A673 (cell line): ENCODE results near the gene LCP2. TPM values are rescaled to one million over a fixed set of nuclear protein-coding genes. Genes with fewer than 3 reads are reported as not detected.

Experiments
- BruUV-seq: library from RNA; stranded (reverse); fragments of 400-500 nt; replicated peaks from 2 replicates; lab custom pipeline; 2021; lab: Mats Ljungman, UMichigan
- CTCF ChIA-PET: fragments of 300-600 bp; sonication (Branson Sonifier 250); formaldehyde crosslinking; loops from one replicate; lab custom pipeline; 2022; ENCODE audit warnings: antibody characterized with exemption; lab: Charles Lee
- POLR2A ChIA-PET: fragments of 300-600 bp; sonication (Branson Sonifier 250); formaldehyde crosslinking; loops from one replicate; lab custom pipeline; 2022; ENCODE audit warnings: antibody characterized with exemption; ENCODE audit not compliant: low non-redundant PET; lab: Charles Lee
- DNase-seq: peaks from one replicate; pipeline ENCODE4 v3.0.0-alpha.2; 2015; ENCODE audit warnings: low spot score
- H3K27ac ChIP-seq: fragments of 200-600 bp; sonication (generic); 2 replicates; pipeline ENCODE4 v1.5.1; 2016; ENCODE audit warnings: mixed run types, low read depth, mild to moderate bottlenecking, mixed read lengths, antibody characterized with exemption, low read length; ENCODE audit not compliant: poor library complexity, severe bottlenecking
- H3K27me3 ChIP-seq: fragments of 200-600 bp; sonication (generic); replicated peaks from 2 replicates; pipeline ENCODE4 v1.6.1; 2017; ENCODE audit warnings: mixed run types, low read depth, mild to moderate bottlenecking, mixed read lengths, antibody characterized with exemption, low read length; ENCODE audit not compliant: insufficient read depth, poor library complexity
- H3K36me3 ChIP-seq: fragments of 200-600 bp; sonication (generic); 2 replicates; pipeline ENCODE4 v1.6.1; 2016; ENCODE audit warnings: mixed run types, mild to moderate bottlenecking, mixed read lengths, antibody characterized with exemption, low read length; ENCODE audit not compliant: insufficient read depth, poor library complexity, severe bottlenecking
- H3K4me1 ChIP-seq: fragments of 200-600 bp; sonication (generic); 2 replicates; pipeline ENCODE4 v1.6.1; 2017; ENCODE audit warnings: mixed run types, mild to moderate bottlenecking, mixed read lengths, antibody characterized with exemption, low read length; ENCODE audit not compliant: insufficient read depth, poor library complexity, severe bottlenecking
- H3K4me3 ChIP-seq: fragments of 200-600 bp; sonication (generic); 2 replicates; pipeline ENCODE4 v1.5.1; 2016; ENCODE audit warnings: low read depth, mixed run types, mild to moderate bottlenecking, mixed read lengths, low read length; ENCODE audit not compliant: poor library complexity, severe bottlenecking
- H3K9me3 ChIP-seq: fragments of 200-600 bp; sonication (generic); 2 replicates; pipeline ENCODE4 v1.6.1; 2016; ENCODE audit warnings: mixed run types, low read depth, mild to moderate bottlenecking, mixed read lengths, antibody characterized with exemption, low read length; ENCODE audit not compliant: poor library complexity, severe bottlenecking
- EZH2 ChIP-seq: fragments of 200-600 bp; sonication (generic); IDR thresholded peaks from 2 replicates; pipeline ENCODE4 v1.6.1; 2017; ENCODE audit warnings: borderline replicate concordance, low read depth, mild to moderate bottlenecking, mixed read lengths, antibody characterized with exemption, low read length; ENCODE audit not compliant: poor library complexity, severe bottlenecking
- intact Hi-C: fragments of 100-400 bp; cut with micrococcal nuclease; formaldehyde crosslinking; loops from one replicate; pipeline ENCODE4 v1.10.0; 2022; ENCODE audit not compliant: unreplicated experiment
- total RNA-seq: library from RNA; stranded (reverse); gene quantifications from 2 replicates; pipeline ENCODE4 v1.2.3, GENCODE V29; 2021
- TF ChIP-seq, protein P1 (sequence below): fragments of 300-800, 200-600 bp; sonication (generic); conservative IDR thresholded peaks from 2 replicates; pipeline ENCODE4 v1.5.1; 2017; ENCODE audit warnings: low read depth, mild to moderate bottlenecking, antibody characterized with exemption, low read length, moderate library complexity, mixed read lengths

LCP2 gene
- total RNA-seq, 1 experiment from 2014 or later, result not detected

DNA sequence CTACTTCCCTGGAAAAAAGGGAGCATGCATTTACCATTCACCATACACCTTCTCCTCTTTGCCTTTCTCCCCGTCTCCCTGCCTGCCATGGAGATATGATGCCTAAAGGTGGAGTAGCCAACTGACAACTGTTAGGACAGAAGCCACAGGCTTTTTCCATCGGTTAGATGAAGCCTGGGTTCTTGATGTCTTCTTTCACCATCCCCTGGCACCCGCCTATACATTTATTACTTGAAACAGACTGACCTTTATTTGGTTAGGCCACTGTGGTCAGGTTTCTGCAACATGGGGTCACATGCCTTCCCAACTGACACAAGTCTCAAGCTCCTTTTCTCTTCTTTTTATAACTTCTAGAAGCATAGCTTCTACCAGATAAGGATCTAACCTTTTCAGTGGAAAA is 7.1 kb downstream of the LCP2 start:
- Histone ChIP-seq H3K4me1 (no peaks in the 10 kb centered on the region), H3K36me3 (no peaks in the 10 kb centered on the region), H3K4me3 (no peak overlapping the region), H3K27ac (no peak overlapping the region), H3K27me3 (no peaks in the 10 kb centered on the region), H3K9me3 (no peaks in the 10 kb centered on the region)
- BruUV-seq, result no TSS peak
- intact Hi-C loops, result no loop called here
- DNase-seq, result no peak
- CTCF ChIA-PET, result no interaction called here
- POLR2A ChIA-PET, result no interaction called here
- no peak for TF ChIP-seq EZH2
- TF ChIP-seq, protein P1, sequence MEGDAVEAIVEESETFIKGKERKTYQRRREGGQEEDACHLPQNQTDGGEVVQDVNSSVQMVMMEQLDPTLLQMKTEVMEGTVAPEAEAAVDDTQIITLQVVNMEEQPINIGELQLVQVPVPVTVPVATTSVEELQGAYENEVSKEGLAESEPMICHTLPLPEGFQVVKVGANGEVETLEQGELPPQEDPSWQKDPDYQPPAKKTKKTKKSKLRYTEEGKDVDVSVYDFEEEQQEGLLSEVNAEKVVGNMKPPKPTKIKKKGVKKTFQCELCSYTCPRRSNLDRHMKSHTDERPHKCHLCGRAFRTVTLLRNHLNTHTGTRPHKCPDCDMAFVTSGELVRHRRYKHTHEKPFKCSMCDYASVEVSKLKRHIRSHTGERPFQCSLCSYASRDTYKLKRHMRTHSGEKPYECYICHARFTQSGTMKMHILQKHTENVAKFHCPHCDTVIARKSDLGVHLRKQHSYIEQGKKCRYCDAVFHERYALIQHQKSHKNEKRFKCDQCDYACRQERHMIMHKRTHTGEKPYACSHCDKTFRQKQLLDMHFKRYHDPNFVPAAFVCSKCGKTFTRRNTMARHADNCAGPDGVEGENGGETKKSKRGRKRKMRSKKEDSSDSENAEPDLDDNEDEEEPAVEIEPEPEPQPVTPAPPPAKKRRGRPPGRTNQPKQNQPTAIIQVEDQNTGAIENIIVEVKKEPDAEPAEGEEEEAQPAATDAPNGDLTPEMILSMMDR, result no peak

DNA sequence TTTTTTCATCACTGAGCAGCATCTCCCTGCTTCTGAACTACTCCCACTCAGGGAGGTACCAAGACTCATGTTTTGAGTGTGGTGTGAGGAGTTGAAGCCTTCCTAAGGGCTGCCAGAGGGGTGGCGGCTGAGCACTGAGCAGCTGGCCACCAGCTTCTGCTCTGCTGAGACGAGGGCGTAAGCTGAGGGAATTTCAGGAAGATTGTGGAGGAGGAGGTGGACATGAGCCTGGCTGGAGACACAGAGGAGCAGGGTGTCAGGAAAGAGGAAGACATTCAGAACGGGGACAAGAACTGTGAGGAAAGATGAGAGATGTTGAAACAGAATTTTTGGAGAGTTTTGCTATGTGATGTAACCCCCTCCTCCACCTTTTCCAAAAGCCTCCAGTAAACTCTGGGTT is 7.8 kb downstream of the LCP2 start:
- DNase-seq, result no peak
- no peaks in the 10 kb centered on the region for H3K4me1 ChIP-seq
- intact Hi-C loops, result no loop called here
- H3K27me3 ChIP-seq, result no peaks in the 10 kb centered on the region
- H3K27ac ChIP-seq, result no peak overlapping the region
- TF ChIP-seq, protein P1, result no peak
- no peak for TF ChIP-seq EZH2
- BruUV-seq, result no TSS peak
- POLR2A ChIA-PET, result no interaction called here
- no peaks in the 10 kb centered on the region for H3K36me3 ChIP-seq
- CTCF ChIA-PET, result no interaction called here
- H3K9me3 ChIP-seq, result no peaks in the 10 kb centered on the region
- H3K4me3 ChIP-seq, result no peak overlapping the region

DNA sequence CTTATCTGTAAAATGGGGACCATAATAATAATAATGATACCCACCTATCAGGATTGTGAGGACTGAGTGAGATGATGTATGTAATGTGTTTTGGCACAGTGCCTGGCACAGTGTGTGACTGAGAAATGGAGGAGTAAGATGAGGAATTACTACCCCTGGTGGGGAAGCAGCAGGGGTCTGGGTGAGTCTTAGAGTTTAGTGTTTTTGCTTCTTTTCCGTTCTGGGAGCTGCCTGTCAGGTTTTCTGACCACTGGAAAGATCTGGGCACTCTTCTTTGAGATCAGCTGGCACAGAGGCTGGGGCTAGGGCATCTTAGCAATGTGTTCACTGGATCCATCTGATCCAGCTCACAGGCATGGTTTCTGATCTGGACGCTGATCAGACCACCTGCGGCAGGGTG is 8.5 kb downstream of the LCP2 start:
- TF ChIP-seq EZH2, result no peak
- TF ChIP-seq, protein P1, result no peak
- H3K27me3 ChIP-seq, result no peaks in the 10 kb centered on the region
- no peak overlapping the region for H3K4me3 ChIP-seq
- ChIA-PET POLR2A (no interaction called here), CTCF (no interaction called here)
- DNase-seq, result peak; percentile 24
- no peak overlapping the region for H3K27ac ChIP-seq
- H3K9me3 ChIP-seq, result no peaks in the 10 kb centered on the region
- no TSS peak for BruUV-seq
- intact Hi-C loops, result no loop called here
- no peaks in the 10 kb centered on the region for H3K36me3 ChIP-seq
- no peaks in the 10 kb centered on the region for H3K4me1 ChIP-seq
